Measurements from ENCODE around the gene KRI1. TPM values are rescaled to one million over a fixed set of nuclear protein-coding genes. Genes with fewer than 3 reads are reported as not detected.

The KRI1 gene
- polyA plus RNA-seq, 4 donors, result 26.1 to 39.2 (median 33.6) TPM

GRCh38 chr19:10521461-10522171 is 44.2 kb downstream of the KRI1 start:
- no peak for DNase-seq (ENCODE audit: low read depth in 4 of 4, low spot score in 3 of 4)

GRCh38 chr19:10520652-10521318 is 45.0 kb downstream of the KRI1 start:
- no peak for DNase-seq (ENCODE audit: low read depth in 4 of 4, low spot score in 3 of 4)

- DNase-seq (ENCODE audit: low read depth in 4 of 4, low spot score in 3 of 4), result no peak
Measured at GRCh38 chr19:10519421-10519820, 46.4 kb downstream of the KRI1 start.

- no peak for DNase-seq (ENCODE audit: low read depth in 4 of 4, low spot score in 3 of 4)
Measured at GRCh38 chr19:10518444-10519361, 47.1 kb downstream of the KRI1 start.

GRCh38 chr19:10517760-10518443 is 47.9 kb downstream of the KRI1 start:
- DNase-seq (ENCODE audit: low read depth in 4 of 4, low spot score in 3 of 4), result no peak

GRCh38 chr19:10517361-10517759 is 48.5 kb downstream of the KRI1 start, which contains the start of gene S1PR5:
S1PR5 (minus strand) TSS chr19:10517447; CDS start chr19:10515011, 2,436 bp downstream.
- DNase-seq (ENCODE audit: low read depth in 4 of 4, low spot score in 3 of 4), result no peak

- no peak for DNase-seq (ENCODE audit: low read depth in 4 of 4, low spot score in 3 of 4)
Measured at GRCh38 chr19:10516671-10517286, 49.0 kb downstream of the KRI1 start.

GRCh38 chr19:10516064-10516385 is 49.8 kb downstream of the KRI1 start:
- no peak for DNase-seq (ENCODE audit: low read depth in 4 of 4, low spot score in 3 of 4)

GRCh38 chr19:10514211-10515145 is 51.3 kb downstream of the KRI1 start:
- no peak for DNase-seq (ENCODE audit: low read depth in 4 of 4, low spot score in 3 of 4)

GRCh38 chr19:10513223-10513622 is 52.6 kb downstream of the KRI1 start:
- DNase-seq (ENCODE audit: low read depth in 4 of 4, low spot score in 3 of 4), result no peak

GRCh38 chr19:10510301-10510802 is 55.5 kb downstream of the KRI1 start:
- no peak for DNase-seq (ENCODE audit: low read depth in 4 of 4, low spot score in 3 of 4)

GRCh38 chr19:10508707-10509106 is 57.1 kb downstream of the KRI1 start:
- DNase-seq (ENCODE audit: low read depth in 4 of 4, low spot score in 3 of 4), result no peak

GRCh38 chr19:10508036-10508435 is 57.8 kb downstream of the KRI1 start:
- no peak for DNase-seq (ENCODE audit: low read depth in 4 of 4, low spot score in 3 of 4)

GRCh38 chr19:10505583-10506229 is 60.1 kb downstream of the KRI1 start:
- DNase-seq (ENCODE audit: low read depth in 4 of 4, low spot score in 3 of 4), result no peak

All from left renal pelvis (tissue), 4 donors.